ACHN (cell line): Measurements from ENCODE around the gene PPP6R3.

Experiments
- DNase-seq: peaks from one replicate; pipeline ENCODE4 v3.0.0-alpha.2; 2015
- in situ Hi-C: cut with HindIII; loops from 2 replicates; pipeline ENCODE4 v1.10.0; 2017; ENCODE audit warnings: low sequenced_read_pairs, low pct_ligation_motif_present, low pct_unique_long_range_greater_than_20kb

PPP6R3 gene

GRCh38 chr11:68651985-68652682, 191.6 kb downstream of the PPP6R3 start:
- in situ Hi-C loops = no loop called here
- no peak for DNase-seq

GRCh38 chr11:68652683-68653156, 192.2 kb downstream of the PPP6R3 start:
- no peak for DNase-seq
- in situ Hi-C loops = no loop called here

- no peak for DNase-seq
- in situ Hi-C loops = no loop called here
These were observed 193.2 kb downstream of the PPP6R3 start for GRCh38 chr11:68653486-68654430.

DNA sequence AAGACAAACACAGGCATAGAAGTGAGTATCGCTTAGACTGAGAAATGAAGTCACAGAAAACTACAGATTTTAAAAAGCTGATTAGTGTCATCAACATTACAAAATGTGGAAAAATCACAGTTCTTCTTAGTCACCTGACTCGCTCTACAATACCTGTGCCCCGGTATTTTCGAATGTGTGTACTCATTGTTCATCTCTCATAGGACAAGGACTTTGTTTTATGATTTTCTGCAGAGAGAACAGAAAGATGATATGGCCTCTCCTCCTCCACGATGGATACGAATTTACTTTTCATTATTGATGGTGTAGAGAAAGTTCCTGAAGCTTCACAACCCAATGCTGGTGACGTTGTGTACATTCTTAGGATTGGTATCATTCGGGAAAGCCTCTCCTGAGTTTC, 194.4 kb downstream of the PPP6R3 start:
- no peak for DNase-seq
- in situ Hi-C loops = no loop called here

DNA sequence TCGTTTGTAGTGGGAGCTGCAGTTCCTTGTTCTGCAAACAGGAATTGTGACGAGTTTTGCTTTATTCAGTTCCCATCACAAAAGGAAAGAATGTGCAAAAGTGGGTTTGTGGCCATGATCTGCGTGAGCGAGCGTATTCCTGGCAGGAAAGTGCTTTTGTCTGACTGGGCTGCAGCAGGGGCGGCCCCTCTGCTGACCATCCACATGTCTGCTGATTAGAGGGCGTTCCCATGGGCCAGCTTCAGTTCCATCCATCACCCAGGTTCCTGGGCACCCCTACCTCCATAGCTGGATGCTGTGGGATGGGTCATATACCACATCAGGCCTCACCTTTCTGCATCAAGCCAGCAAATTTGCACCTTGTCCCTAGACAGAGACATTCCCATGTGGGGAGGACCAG, 194.9 kb downstream of the PPP6R3 start:
- in situ Hi-C loops = no loop called here
- DNase-seq = no peak

DNA sequence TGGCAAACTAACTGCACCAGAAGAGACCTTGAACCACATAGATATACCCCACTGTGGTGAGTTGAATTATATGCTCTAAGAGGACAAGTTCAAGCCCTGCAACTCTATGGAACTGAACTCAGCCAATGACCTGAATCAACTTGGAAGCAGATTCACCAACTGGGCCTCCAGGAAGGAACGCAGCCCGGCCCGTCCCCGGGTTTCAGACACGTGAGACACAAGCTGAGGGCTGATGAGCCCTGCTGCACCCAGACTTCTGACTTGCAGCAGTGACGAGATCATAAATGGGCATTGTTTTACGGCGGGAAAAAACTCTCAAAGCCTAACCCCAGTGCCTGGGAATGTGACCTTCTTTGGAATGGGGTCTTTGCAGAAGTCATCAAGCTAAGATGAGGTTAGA, 195.3 kb downstream of the PPP6R3 start:
- DNase-seq = no peak
- in situ Hi-C loops = no loop called here

DNA sequence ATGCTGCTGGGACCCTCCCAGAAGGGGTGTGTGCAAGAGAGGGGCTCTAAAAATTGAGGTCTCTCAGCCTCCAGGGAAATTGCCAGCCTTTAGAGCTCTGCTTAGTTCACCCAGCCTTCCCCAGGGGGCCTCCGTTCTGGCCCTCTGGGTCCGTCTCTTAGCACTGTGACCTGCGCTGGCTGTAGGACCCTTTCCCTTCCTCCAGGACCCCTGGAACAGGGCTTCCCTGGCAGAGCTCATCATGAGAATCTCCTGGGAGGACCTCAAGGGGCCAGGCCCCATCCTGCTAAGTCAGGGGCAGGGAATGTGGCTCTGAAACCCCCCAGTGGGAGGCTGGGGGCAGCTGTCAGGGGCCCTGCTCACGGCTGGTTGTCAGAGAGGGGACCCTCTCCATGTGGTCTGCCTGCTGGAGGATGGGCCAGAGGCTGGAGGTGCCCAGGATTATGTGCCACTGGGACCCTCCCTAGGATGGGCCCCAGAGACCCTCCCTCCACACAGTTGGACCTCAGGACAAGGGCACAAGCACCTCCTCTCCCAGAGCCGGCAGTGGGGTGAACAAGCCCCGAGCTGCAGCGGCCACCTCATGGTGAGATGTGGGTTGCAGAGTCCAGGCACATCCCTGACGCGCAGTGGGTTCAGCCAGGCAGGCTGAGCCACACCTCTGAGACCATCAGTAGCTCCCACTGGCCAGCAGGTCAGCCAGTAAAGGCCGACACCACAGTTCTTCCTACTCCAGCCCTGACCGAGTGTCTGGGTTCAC, 196.6 kb downstream of the PPP6R3 start:
- DNase-seq = no peak
- in situ Hi-C loops = no loop called here

GRCh38 chr11:68658097-68658496, 197.5 kb downstream of the PPP6R3 start:
- in situ Hi-C loops = no loop called here
- no peak for DNase-seq

DNA sequence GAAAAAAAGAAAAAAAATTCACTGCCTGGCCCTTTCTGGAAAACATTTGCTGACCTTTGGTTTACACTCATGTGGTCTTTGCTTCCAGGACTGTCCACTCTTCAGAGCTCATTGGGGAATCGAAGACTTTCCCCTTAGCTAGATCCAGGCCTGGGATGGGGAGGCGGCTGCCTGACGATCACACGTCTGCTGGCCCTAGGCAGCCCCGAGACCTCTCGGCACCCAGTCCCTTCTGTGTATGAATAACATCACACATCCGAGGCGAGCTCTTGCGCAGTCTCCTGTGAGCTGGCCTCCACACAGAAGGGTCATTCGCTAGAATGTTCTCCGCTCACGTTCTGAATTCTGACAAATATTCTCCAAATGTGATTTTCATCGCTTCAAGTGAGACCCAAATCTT, 198.1 kb downstream of the PPP6R3 start:
- in situ Hi-C loops = no loop called here
- DNase-seq = no peak

DNA sequence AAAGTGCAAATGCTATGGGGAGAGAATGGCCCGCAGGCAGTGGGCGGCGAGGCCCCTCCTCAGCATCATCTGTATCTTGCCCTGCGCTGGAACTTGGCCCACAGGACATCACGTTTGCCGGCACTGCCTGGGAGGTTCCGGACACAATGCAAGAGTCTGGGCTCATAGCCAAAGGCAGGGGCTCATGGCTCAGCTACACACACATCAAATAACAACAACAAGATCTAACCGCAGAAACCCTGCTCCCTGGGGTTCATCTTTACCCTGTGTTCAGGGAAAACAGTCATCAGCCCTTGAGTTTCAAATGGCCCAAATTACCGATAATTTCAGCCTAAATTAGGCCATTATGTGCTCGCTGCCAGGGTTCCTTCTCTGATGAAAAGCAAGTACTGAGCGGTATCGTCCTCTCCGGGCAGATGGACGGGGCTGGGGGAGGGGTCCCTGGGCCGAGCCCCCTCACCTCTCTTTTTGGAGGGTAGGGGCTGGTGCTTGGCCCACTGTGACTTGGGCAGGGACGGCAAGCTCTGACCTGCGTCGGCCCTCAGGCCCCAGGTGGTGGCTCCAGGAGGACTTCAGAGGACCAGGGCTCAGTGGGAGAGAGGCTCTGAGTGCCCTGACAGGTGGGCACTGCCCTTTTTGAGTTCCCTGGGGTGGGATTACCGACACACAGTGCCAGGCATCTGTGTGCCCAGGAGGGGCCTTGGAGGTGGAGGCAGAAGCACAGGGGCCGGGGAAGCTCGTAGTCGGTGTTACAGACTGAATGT, 198.8 kb downstream of the PPP6R3 start:
- no peak for DNase-seq
- in situ Hi-C loops = no loop called here

GRCh38 chr11:68660066-68660810, 199.7 kb downstream of the PPP6R3 start:
- in situ Hi-C loops = no loop called here
- DNase-seq = no peak

- no peak for DNase-seq
- in situ Hi-C loops = no loop called here
These were observed 200.5 kb downstream of the PPP6R3 start for GRCh38 chr11:68661014-68661413.

DNA sequence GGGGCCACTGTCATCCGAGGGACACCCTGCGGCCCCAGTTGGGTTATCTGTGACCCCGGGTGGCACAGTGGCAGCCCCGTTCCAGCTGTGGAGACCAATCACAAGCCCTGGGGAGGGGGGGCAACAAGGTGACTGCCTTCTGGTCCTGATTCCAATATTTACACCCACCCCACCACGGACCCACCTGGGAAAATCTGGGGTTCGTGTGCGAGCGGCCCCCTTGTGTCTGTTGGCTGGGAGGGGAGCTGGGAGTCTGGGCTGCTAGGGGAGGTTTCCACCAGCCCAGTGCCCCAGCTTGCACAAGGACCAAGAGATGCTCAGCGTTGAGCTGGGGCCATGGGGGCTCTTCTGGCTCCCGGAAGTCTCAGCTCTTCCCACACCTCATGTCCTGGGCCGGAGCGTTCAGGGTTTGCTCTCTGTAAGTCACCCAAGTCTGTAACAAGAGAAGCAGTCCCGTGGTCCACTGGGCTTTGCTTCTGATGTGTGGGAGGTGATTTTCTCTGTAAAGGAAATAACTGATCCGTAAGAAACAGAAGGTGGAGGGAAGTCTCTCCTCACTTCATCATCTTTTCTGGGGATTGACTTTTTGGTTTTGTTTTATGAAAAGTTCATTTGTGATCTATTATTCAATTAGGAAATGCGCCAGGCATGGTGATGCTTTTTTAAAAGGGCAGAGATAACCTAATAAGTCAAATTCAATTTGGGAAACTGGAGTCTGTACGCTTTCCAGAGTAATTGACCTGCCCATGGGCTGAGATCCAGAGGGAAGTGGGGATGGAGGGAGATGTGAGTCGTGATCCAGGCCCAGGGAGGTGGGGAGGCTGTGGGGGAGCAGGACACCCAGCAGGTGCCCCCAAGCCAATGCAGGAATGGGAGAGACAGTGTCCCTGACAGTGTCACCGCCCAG, 201.4 kb downstream of the PPP6R3 start:
- in situ Hi-C loops = no loop called here
- DNase-seq = no peak

DNA sequence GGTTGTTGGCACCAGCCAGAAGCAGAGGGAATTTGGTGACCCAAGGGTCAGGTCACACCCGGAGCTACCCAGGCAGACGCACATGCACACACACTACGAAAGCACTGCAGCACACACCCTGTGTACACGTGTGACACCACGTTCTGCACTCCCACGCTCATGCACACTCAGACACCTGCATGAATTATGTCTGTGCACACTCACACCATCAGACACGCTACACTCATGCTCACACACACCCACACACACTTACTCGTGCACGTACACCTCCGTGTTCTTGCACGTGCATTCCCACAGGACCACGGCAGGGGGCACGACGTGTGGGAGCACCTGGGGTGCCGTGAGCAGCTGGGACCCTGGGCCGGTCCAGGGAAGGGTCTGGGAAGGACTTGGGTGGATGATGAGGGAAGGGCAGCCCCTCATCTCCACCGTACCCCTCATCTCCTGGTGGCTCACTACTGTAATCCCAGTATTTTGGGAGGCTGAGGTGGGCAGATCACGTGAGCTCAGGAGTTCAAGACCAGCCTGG, 203.0 kb downstream of the PPP6R3 start:
- in situ Hi-C loops = no loop called here
- no peak for DNase-seq

- no peak for DNase-seq
- in situ Hi-C loops = no loop called here
These were observed 203.6 kb downstream of the PPP6R3 start for GRCh38 chr11:68664141-68664540.

DNA sequence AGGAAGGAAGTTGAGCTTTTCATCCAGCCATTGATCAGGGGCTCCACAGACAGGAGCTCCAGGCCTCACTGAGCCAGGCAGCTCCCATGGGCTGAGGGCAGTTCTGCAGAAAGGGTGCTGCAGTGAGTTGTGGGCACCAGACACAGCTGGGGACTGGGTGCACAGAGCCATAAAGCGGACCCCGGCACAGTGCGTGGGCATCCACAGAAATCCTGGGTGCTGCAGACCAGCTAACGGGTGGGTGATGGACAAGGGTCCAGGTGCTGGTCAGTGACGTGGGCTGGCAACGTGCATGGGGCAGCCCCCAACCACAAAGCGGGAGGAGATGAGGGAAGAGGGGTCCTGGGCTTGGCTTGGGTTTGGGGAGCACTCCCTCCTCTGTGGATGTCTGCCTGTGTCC, 204.4 kb downstream of the PPP6R3 start:
- in situ Hi-C loops = no loop called here
- no peak for DNase-seq
